Fibroblast of villous mesenchyme (primary cell): ENCODE data around the gene TMPRSS5. TPM values are rescaled to one million over a fixed set of nuclear protein-coding genes. Genes with fewer than 3 reads are reported as not detected.

Experiments
- DNase-seq: peaks from one replicate; pipeline ENCODE4 v3.0.0-alpha.2; 2010; ENCODE audit warnings: low read depth
- H3K4me3 ChIP-seq: 2 replicates; pipeline ENCODE4 v1.5.1; 2011; ENCODE audit warnings: low read depth, mild to moderate bottlenecking, low read length
- CTCF ChIP-seq: IDR thresholded peaks from 2 replicates; pipeline ENCODE4 v1.5.1; 2012; ENCODE audit warnings: low read depth, mild to moderate bottlenecking, low read length; ENCODE audit not compliant: insufficient read depth
- total RNA-seq: library from RNA; depleted of rRNA; stranded (reverse); fragments of >200 nt; gene quantifications from 2 replicates; pipeline ENCODE4 v1.2.3, GENCODE V29; 2012

Gene TMPRSS5
- total RNA-seq, 1 donor, result 0.43 TPM

DNA sequence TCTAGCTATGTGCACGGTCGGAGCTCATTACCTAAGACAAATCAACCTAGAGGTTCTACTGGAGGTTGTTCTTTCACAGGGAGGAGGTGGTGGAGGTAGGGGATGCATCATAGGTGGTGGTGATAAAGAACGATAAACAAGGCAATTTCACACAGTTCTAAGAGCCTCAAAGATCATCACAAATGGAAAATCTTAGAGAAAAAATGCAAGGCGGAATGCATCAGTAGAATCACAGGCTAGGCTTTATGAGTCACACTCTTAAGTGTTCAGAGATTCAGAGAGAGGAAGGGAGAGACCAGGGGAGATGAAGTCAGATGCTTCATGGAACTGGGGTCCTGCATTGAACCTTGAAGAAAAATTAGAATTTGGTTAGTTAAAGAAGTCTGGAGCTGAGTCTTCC lies 58.3 kb downstream of the TMPRSS5 start:
- H3K4me3 ChIP-seq, result no peak overlapping the region
- DNase-seq, result no peak
- TF ChIP-seq CTCF, result no peak

- H3K4me3 ChIP-seq, result no peak overlapping the region
- no peak for DNase-seq
- no peak for TF ChIP-seq CTCF
Measured at GRCh38 chr11:113647108-113647507, 59.0 kb downstream of the TMPRSS5 start.

GRCh38 chr11:113645593-113646349 lies 60.3 kb downstream of the TMPRSS5 start:
- TF ChIP-seq CTCF, result no peak
- no peak overlapping the region for H3K4me3 ChIP-seq
- DNase-seq, result no peak

DNA sequence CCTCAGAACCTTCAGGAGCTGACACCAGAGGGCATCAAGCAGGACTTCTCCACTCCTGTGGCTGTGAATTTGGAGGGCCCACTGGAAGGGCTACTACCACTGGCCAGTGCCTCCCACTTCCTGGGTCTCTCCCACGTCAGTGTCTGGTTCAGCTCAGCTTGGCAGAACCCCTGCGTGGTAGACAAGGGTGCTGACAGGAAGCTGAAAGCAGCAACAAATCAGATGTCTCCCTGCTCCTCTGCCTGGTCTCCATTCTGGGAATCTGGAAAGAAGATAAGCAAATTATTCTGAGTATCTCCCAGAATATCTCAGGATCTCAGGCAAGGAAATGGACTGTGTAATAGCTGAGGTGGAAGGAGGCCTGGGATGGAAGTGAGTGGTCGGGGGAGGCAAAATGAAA lies 61.5 kb downstream of the TMPRSS5 start:
- no peak for DNase-seq
- TF ChIP-seq CTCF, result no peak

DNA sequence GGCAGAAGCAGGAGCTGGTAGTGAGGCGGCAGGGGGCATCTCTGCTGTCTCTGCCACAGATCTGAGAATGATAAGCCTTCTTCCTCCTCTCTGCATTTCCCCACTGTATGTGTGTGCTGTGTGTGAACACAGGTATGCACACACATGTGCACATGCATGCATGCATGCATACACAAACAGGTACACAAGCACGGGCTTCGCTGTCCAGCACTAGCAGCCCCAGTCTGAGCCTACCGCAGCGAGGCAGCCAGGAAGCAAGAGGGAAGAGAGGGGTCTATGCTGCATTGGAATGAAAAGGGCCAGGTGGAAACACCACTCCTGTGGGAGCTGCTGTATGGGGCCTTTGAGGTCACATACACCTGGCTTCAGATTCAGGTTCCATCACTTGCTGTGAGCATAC lies 62.4 kb downstream of the TMPRSS5 start:
- DNase-seq, result no peak
- TF ChIP-seq CTCF, result no peak
- no peak overlapping the region for H3K4me3 ChIP-seq

More for the DNA sequence above, 61.5 kb downstream of the TMPRSS5 start:
- no peak overlapping the region for H3K4me3 ChIP-seq

DNA sequence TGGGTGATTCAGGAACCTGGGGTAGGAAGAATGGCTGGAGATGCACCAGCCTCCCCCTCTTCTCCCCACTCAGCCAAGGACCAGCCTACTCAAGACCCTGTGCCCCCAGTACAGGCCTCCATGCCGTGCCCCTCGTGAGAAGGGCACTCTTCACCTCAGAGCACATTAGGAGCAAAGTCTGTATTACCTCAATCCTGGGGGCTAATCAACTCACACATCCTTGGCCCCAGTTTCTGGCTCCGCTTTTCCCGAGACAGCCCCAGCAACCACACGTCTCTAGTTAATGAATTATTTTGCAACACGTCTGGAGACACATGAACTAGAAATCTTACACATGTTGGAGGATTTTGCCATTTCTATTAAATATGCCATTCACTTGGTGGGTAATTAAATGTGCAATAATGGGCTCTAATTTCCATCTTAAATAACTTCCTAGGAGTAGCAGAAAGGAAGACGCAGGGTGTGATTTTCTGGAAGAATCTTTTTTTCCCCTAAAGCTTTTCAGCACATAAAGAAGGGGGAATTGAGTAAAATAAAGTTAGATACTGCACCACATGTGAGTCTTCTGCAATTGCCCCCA lies 63.0 kb downstream of the TMPRSS5 start:
- no peak for DNase-seq
- TF ChIP-seq CTCF, result no peak
- H3K4me3 ChIP-seq, result no peak overlapping the region

DNA sequence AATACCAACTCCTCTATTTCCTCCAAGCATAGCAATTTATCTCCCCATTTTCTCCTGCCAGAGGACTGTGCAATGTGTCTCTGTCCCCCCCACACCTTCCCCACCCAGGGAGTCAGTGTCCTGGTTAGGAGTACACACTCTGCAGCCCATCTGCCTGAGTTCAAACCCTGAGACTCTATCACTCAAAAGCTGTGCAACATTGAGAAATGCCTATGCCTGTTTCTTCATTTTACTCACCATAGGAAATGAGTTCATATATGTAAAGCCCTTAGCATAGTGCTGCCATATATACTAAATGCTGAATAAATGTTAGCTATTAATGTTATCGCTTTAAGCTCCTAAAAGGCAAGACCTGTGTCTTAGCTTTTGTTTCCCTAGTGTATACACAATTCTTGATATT lies 64.0 kb downstream of the TMPRSS5 start:
- H3K4me3 ChIP-seq, result no peak overlapping the region
- no peak for TF ChIP-seq CTCF
- DNase-seq, result no peak
